PC-3 (cell line): Measurements from ENCODE around the gene SCCPDH. TPM values are rescaled to one million over a fixed set of nuclear protein-coding genes. Genes with fewer than 3 reads are reported as not detected.

ENCODE experiments used
- ATAC-seq: fragments of 200-7000 bp; cut with Tn5 transposase; 2 replicates; pipeline ENCODE4 v1.9.1; 2020; ENCODE audit warnings: mild to moderate bottlenecking, moderate library complexity
- BruUV-seq: library from RNA; stranded (reverse); fragments of 400-500 nt; replicated peaks from 2 replicates; lab custom pipeline; 2021; lab: Mats Ljungman, UMichigan
- CTCF ChIA-PET: fragments of 300-600 bp; sonication (Branson Sonifier 250); formaldehyde crosslinking; loops from one replicate; lab custom pipeline; 2022; ENCODE audit warnings: antibody characterized with exemption; lab: Charles Lee
- POLR2A ChIA-PET: fragments of 300-600 bp; sonication (Branson Sonifier 250); formaldehyde crosslinking; loops from one replicate; lab custom pipeline; 2022; ENCODE audit warnings: antibody characterized with exemption; ENCODE audit not compliant: unreplicated experiment; lab: Charles Lee
- DNase-seq: peaks from one replicate; pipeline ENCODE4 v3.0.0-alpha.2; 2015
- H2AFZ ChIP-seq: fragments of 300-600 bp; sonication (generic); 2 replicates; pipeline ENCODE4 v1.6.0; 2016; ENCODE audit warnings: antibody characterized with exemption, low read length
- H3F3A ChIP-seq: fragments of 300-600 bp; sonication (generic); one replicate; pipeline ENCODE4 v1.6.0; 2017; ENCODE audit warnings: antibody characterized with exemption, low read length, control low read depth, mild to moderate bottlenecking; ENCODE audit not compliant: unreplicated experiment
- H3K27ac ChIP-seq: fragments of 300-600 bp; sonication (generic); 2 replicates; pipeline ENCODE4 v1.5.1; 2016; ENCODE audit warnings: mild to moderate bottlenecking, low read length
- H3K27me3 ChIP-seq: fragments of 300-600 bp; sonication (generic); 2 replicates; pipeline ENCODE4 v1.6.1; 2016; ENCODE audit warnings: low read length, mixed read lengths
- H3K36me3 ChIP-seq: fragments of 300-600 bp; sonication (generic); 2 replicates; pipeline ENCODE4 v1.6.1; 2016; ENCODE audit warnings: low read depth, mixed run types, low read length, mixed read lengths
- H3K4me1 ChIP-seq: fragments of 300-600 bp; sonication (generic); 2 replicates; pipeline ENCODE4 v1.5.1; 2016; ENCODE audit warnings: low read length; ENCODE audit not compliant: insufficient read depth
- H3K4me2 ChIP-seq: fragments of 300-600 bp; sonication (generic); 2 replicates; pipeline ENCODE4 v1.6.0; 2016; ENCODE audit warnings: low read length
- H3K4me3 ChIP-seq: fragments of 300-600 bp; sonication (generic); 2 replicates; pipeline ENCODE4 v1.5.1; 2016; ENCODE audit warnings: mild to moderate bottlenecking, low read length, mixed read lengths
- H3K79me2 ChIP-seq: fragments of 300-600 bp; sonication (generic); 2 replicates; pipeline ENCODE4 v1.6.1; 2017; ENCODE audit warnings: low read length, mixed read lengths
- H3K9ac ChIP-seq: fragments of 300-600 bp; sonication (generic); 2 replicates; pipeline ENCODE4 v1.6.0; 2016; ENCODE audit warnings: mild to moderate bottlenecking, low read length
- H3K9me2 ChIP-seq: fragments of 300-600 bp; sonication (generic); replicated peaks from 2 replicates; pipeline ENCODE4 v1.6.1; 2016; ENCODE audit warnings: mixed run types, low read length, mixed read lengths
- H3K9me3 ChIP-seq: fragments of 300-600 bp; sonication (generic); 2 replicates; pipeline ENCODE4 v1.6.1; 2016; ENCODE audit warnings: low read length, mixed read lengths
- H4K20me1 ChIP-seq: fragments of 300-600 bp; sonication (generic); 2 replicates; pipeline ENCODE4 v1.6.1; 2016; ENCODE audit warnings: low read length, mixed read lengths
- CTCF ChIP-seq: fragments of 300-600 bp; sonication (generic); conservative IDR thresholded peaks from 2 replicates; pipeline ENCODE4 v1.5.1; 2017; ENCODE audit warnings: antibody characterized with exemption, low read depth, mild to moderate bottlenecking, low read length
- EZH2 ChIP-seq: fragments of 300-600 bp; sonication (generic); IDR thresholded peaks from one replicate; pipeline ENCODE4 v1.6.1; 2017; ENCODE audit warnings: antibody characterized with exemption, mild to moderate bottlenecking, low read length; ENCODE audit not compliant: unreplicated experiment
- EZH2phosphoT487 ChIP-seq: fragments of 300-600 bp; sonication (generic); IDR thresholded peaks from 2 replicates; pipeline ENCODE4 v1.6.1; 2018; ENCODE audit warnings: mild to moderate bottlenecking, antibody characterized with exemption, low read length, borderline replicate concordance
- intact Hi-C: fragments of 100-400 bp; cut with micrococcal nuclease; formaldehyde crosslinking; loops from 2 replicates; pipeline ENCODE4 v1.9.0; 2023
- total RNA-seq: library from RNA; depleted of rRNA; stranded (reverse); fragments of >200 nt; gene quantifications from 2 replicates; pipeline ENCODE4 v1.2.3, GENCODE V29; 2014

The SCCPDH gene
- total RNA-seq, 1 experiment from 2014 or later, result 50.8 TPM

DNA sequence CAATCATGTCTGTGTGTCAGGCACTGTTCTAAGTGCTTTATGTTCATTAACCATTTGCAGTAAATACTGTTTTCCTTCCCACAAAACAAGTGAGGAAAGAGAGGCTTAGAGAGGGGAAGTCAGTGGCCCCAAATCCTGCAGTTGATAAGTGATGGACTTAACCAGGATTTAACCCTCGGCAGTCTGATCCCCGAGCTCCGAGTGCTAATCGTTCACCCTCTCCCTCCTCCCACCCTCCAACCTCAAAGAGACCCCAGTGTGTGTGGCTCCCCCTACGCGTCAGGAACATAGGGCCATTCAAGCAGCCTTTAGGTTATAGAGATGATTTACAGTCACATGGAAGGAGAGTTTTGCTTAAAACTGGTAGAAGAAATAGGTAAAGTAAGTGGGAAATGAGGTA lies 47.2 kb downstream of the SCCPDH start:
- Histone ChIP-seq H3K9ac (no peak overlapping the region), H2AFZ (no peak overlapping the region), H3K27me3 (no peaks in the 10 kb centered on the region), H4K20me1 (no peaks in the 10 kb centered on the region), H3F3A (no peaks in the 10 kb centered on the region), H3K36me3 (peaks cover 13% of the 10 kb centered on the region; the same call in 1 of the 2 replicates), H3K27ac (no peak overlapping the region), H3K4me1 (no peaks in the 10 kb centered on the region), H3K4me3 (no peak overlapping the region), H3K9me3 (no peaks in the 10 kb centered on the region), H3K4me2 (no peak overlapping the region), H3K9me2 (no peaks in the 10 kb centered on the region), H3K79me2 (no peaks in the 10 kb centered on the region)
- ChIA-PET POLR2A (no interaction called here), CTCF (no interaction called here)
- BruUV-seq, result no TSS peak
- TF ChIP-seq EZH2 (no peak), CTCF (no peak), EZH2phosphoT487 (no peak)
- intact Hi-C loops, result no loop called here
- DNase-seq (no peak), ATAC-seq (no peak)

GRCh38 chr1:246772686-246773085 lies 48.5 kb downstream of the SCCPDH start:
- POLR2A ChIA-PET, result no interaction called here
- no TSS peak for BruUV-seq

More at GRCh38 chr1:246772686-246773085, 48.5 kb downstream of the SCCPDH start:
- DNase-seq (no peak), ATAC-seq (no peak)
- Histone ChIP-seq H3K27me3 (no peaks in the 10 kb centered on the region), H3F3A (no peaks in the 10 kb centered on the region), H3K4me1 (no peaks in the 10 kb centered on the region), H3K9me2 (no peaks in the 10 kb centered on the region), H3K4me2 (no peak overlapping the region), H3K4me3 (no peak overlapping the region), H3K9me3 (no peaks in the 10 kb centered on the region), H3K9ac (no peak overlapping the region), H3K79me2 (no peaks in the 10 kb centered on the region), H4K20me1 (no peaks in the 10 kb centered on the region), H3K36me3 (peaks cover 13% of the 10 kb centered on the region; the same call in 1 of the 2 replicates), H2AFZ (no peak overlapping the region), H3K27ac (no peak overlapping the region)
- intact Hi-C loops, result no loop called here
- TF ChIP-seq CTCF, result no peak
- no peak for TF ChIP-seq EZH2phosphoT487
- TF ChIP-seq EZH2, result no peak
- CTCF ChIA-PET, result no interaction called here
